ENCODE measurements around the gene PRRG1. TPM values are rescaled to one million over a fixed set of nuclear protein-coding genes. Genes with fewer than 3 reads are reported as not detected.
"Not testable (repeated sequence)": the region's sequence is repeated elsewhere in the genome, so short reads cannot be mapped to it uniquely, and the experiment has no call there.

Gene PRRG1
- total RNA-seq, 1 experiment from 2014 or later, result not detected

DNA sequence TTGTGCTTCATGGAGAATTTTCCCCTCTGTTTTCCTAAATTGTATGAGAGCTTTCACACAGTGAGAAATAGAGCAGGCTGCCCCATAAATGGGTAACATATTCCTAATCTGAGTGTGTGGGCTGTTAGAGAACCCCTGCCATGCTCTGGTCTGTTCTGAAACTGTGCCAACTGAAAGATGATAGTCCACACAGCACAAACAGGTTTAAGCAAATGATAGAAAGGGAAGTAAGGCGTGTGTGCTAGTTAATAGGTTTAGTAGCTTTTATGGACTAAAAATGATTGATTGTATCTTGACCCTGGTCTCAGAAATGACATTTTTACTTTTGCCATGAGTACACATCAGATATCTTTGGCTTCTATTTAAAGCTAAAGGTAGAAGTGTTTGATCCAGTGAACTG, 106.2 kb downstream of the PRRG1 start:
- DNase-seq, result no peak
- no peaks in the 10 kb centered on the region for H3K9me2 ChIP-seq (replicated peaks; ENCODE audit: insufficient read depth, low read length)
- H3K36me3 ChIP-seq (ENCODE audit: insufficient read depth, low read length), result no peaks in the 10 kb centered on the region
- H2AFZ ChIP-seq (ENCODE audit: low read length), result no peak overlapping the region
- H4K20me1 ChIP-seq (ENCODE audit: insufficient read depth, low read depth, low read length), result no peaks in the 10 kb centered on the region
- no peak overlapping the region for H3K4me3 ChIP-seq (ENCODE audit: low read length)
- no peaks in the 10 kb centered on the region for H3K4me1 ChIP-seq (ENCODE audit: low read length)
- no peak overlapping the region for H3K4me2 ChIP-seq (ENCODE audit: low read depth, low read length, poor library complexity, severe bottlenecking)
- H3K9ac ChIP-seq (ENCODE audit: low read length), result no peak overlapping the region
- no peaks in the 10 kb centered on the region for H3K27me3 ChIP-seq (ENCODE audit: low read length)
- H3K79me2 ChIP-seq (ENCODE audit: low read length), result no peaks in the 10 kb centered on the region
- H3K27ac ChIP-seq (ENCODE audit: low read length), result no peak overlapping the region
- no peaks in the 10 kb centered on the region for H3K9me3 ChIP-seq (ENCODE audit: low read length)

GRCh38 chrX:37460285-37460684, 111.1 kb downstream of the PRRG1 start:
- not testable (repeated sequence) for H4K20me1 ChIP-seq (ENCODE audit: insufficient read depth, low read depth, low read length); H3K4me3 ChIP-seq (ENCODE audit: low read length); H3K36me3 ChIP-seq (ENCODE audit: insufficient read depth, low read length); H3K27me3 ChIP-seq (ENCODE audit: low read length); H3K79me2 ChIP-seq (ENCODE audit: low read length); H3K9ac ChIP-seq (ENCODE audit: low read length); H3K4me2 ChIP-seq (ENCODE audit: low read depth, low read length, poor library complexity, severe bottlenecking); H3K27ac ChIP-seq (ENCODE audit: low read length); H3K9me3 ChIP-seq (ENCODE audit: low read length); DNase-seq; H2AFZ ChIP-seq (ENCODE audit: low read length); H3K4me1 ChIP-seq (ENCODE audit: low read length); H3K9me2 ChIP-seq (replicated peaks; ENCODE audit: insufficient read depth, low read length)

GRCh38 chrX:37462346-37462745, 113.2 kb downstream of the PRRG1 start:
- Histone ChIP-seq H3K27me3 (ENCODE audit: low read length) (no peaks in the 10 kb centered on the region), H3K79me2 (ENCODE audit: low read length) (no peaks in the 10 kb centered on the region), H3K9ac (ENCODE audit: low read length) (no peak overlapping the region), H4K20me1 (ENCODE audit: insufficient read depth, low read depth, low read length) (no peaks in the 10 kb centered on the region), H3K4me2 (ENCODE audit: low read depth, low read length, poor library complexity, severe bottlenecking) (no peak overlapping the region), H3K27ac (ENCODE audit: low read length) (no peak overlapping the region), H3K4me3 (ENCODE audit: low read length) (no peak overlapping the region), H2AFZ (ENCODE audit: low read length) (no peak overlapping the region), H3K9me2 (replicated peaks; ENCODE audit: insufficient read depth, low read length) (no peaks in the 10 kb centered on the region), H3K4me1 (ENCODE audit: low read length) (no peaks in the 10 kb centered on the region), H3K9me3 (ENCODE audit: low read length) (no peaks in the 10 kb centered on the region), H3K36me3 (ENCODE audit: insufficient read depth, low read length) (no peaks in the 10 kb centered on the region)
- no peak for DNase-seq

GRCh38 chrX:37468124-37468739, 119.1 kb downstream of the PRRG1 start:
- Histone ChIP-seq H3K27ac (ENCODE audit: low read length) (no peak overlapping the region), H4K20me1 (ENCODE audit: insufficient read depth, low read depth, low read length) (no peaks in the 10 kb centered on the region), H3K9me3 (ENCODE audit: low read length) (no peaks in the 10 kb centered on the region), H3K4me2 (ENCODE audit: low read depth, low read length, poor library complexity, severe bottlenecking) (no peak overlapping the region), H2AFZ (ENCODE audit: low read length) (no peak overlapping the region), H3K36me3 (ENCODE audit: insufficient read depth, low read length) (no peaks in the 10 kb centered on the region), H3K9ac (ENCODE audit: low read length) (no peak overlapping the region), H3K27me3 (ENCODE audit: low read length) (no peaks in the 10 kb centered on the region), H3K9me2 (replicated peaks; ENCODE audit: insufficient read depth, low read length) (no peaks in the 10 kb centered on the region), H3K79me2 (ENCODE audit: low read length) (no peaks in the 10 kb centered on the region), H3K4me3 (ENCODE audit: low read length) (no peak overlapping the region), H3K4me1 (ENCODE audit: low read length) (no peaks in the 10 kb centered on the region)
- no peak for DNase-seq

GRCh38 chrX:37470711-37471110, 121.5 kb downstream of the PRRG1 start:
- Histone ChIP-seq H3K4me3 (ENCODE audit: low read length) (no peak overlapping the region), H3K9me2 (replicated peaks; ENCODE audit: insufficient read depth, low read length) (no peaks in the 10 kb centered on the region), H3K27ac (ENCODE audit: low read length) (no peak overlapping the region), H3K9me3 (ENCODE audit: low read length) (no peaks in the 10 kb centered on the region), H3K36me3 (ENCODE audit: insufficient read depth, low read length) (no peaks in the 10 kb centered on the region), H3K4me2 (ENCODE audit: low read depth, low read length, poor library complexity, severe bottlenecking) (no peak overlapping the region), H3K9ac (ENCODE audit: low read length) (no peak overlapping the region), H3K79me2 (ENCODE audit: low read length) (no peaks in the 10 kb centered on the region), H3K4me1 (ENCODE audit: low read length) (no peaks in the 10 kb centered on the region), H3K27me3 (ENCODE audit: low read length) (no peaks in the 10 kb centered on the region), H2AFZ (ENCODE audit: low read length) (no peak overlapping the region), H4K20me1 (ENCODE audit: insufficient read depth, low read depth, low read length) (no peaks in the 10 kb centered on the region)
- DNase-seq, result no peak

GRCh38 chrX:37472836-37473235, 123.7 kb downstream of the PRRG1 start:
- H2AFZ ChIP-seq (ENCODE audit: low read length), result no peak overlapping the region
- no peak overlapping the region for H3K9ac ChIP-seq (ENCODE audit: low read length)
- H3K27ac ChIP-seq (ENCODE audit: low read length), result no peak overlapping the region
- H3K36me3 ChIP-seq (ENCODE audit: insufficient read depth, low read length), result no peaks in the 10 kb centered on the region
- DNase-seq, result no peak
- no peaks in the 10 kb centered on the region for H3K4me1 ChIP-seq (ENCODE audit: low read length)
- H4K20me1 ChIP-seq (ENCODE audit: insufficient read depth, low read depth, low read length), result no peaks in the 10 kb centered on the region
- no peak overlapping the region for H3K4me2 ChIP-seq (ENCODE audit: low read depth, low read length, poor library complexity, severe bottlenecking)
- H3K4me3 ChIP-seq (ENCODE audit: low read length), result no peak overlapping the region
- no peaks in the 10 kb centered on the region for H3K9me3 ChIP-seq (ENCODE audit: low read length)
- no peaks in the 10 kb centered on the region for H3K9me2 ChIP-seq (replicated peaks; ENCODE audit: insufficient read depth, low read length)
- no peaks in the 10 kb centered on the region for H3K27me3 ChIP-seq (ENCODE audit: low read length)
- H3K79me2 ChIP-seq (ENCODE audit: low read length), result no peaks in the 10 kb centered on the region

- H3K79me2 ChIP-seq (ENCODE audit: low read length), result no peaks in the 10 kb centered on the region
- H3K27ac ChIP-seq (ENCODE audit: low read length), result no peak overlapping the region
- H4K20me1 ChIP-seq (ENCODE audit: insufficient read depth, low read depth, low read length), result no peaks in the 10 kb centered on the region
- no peak overlapping the region for H3K9ac ChIP-seq (ENCODE audit: low read length)
- H2AFZ ChIP-seq (ENCODE audit: low read length), result no peak overlapping the region
- no peaks in the 10 kb centered on the region for H3K4me1 ChIP-seq (ENCODE audit: low read length)
- no peaks in the 10 kb centered on the region for H3K36me3 ChIP-seq (ENCODE audit: insufficient read depth, low read length)
- H3K9me3 ChIP-seq (ENCODE audit: low read length), result no peaks in the 10 kb centered on the region
- no peak for DNase-seq
- no peaks in the 10 kb centered on the region for H3K27me3 ChIP-seq (ENCODE audit: low read length)
- H3K4me3 ChIP-seq (ENCODE audit: low read length), result no peak overlapping the region
- H3K9me2 ChIP-seq (replicated peaks; ENCODE audit: insufficient read depth, low read length), result no peaks in the 10 kb centered on the region
- no peak overlapping the region for H3K4me2 ChIP-seq (ENCODE audit: low read depth, low read length, poor library complexity, severe bottlenecking)
Observed at GRCh38 chrX:37474478-37474877, 125.3 kb downstream of the PRRG1 start.

- Histone ChIP-seq H3K4me1 (ENCODE audit: low read length) (no peaks in the 10 kb centered on the region), H3K79me2 (ENCODE audit: low read length) (no peaks in the 10 kb centered on the region), H3K27me3 (ENCODE audit: low read length) (no peaks in the 10 kb centered on the region), H3K36me3 (ENCODE audit: insufficient read depth, low read length) (no peaks in the 10 kb centered on the region), H4K20me1 (ENCODE audit: insufficient read depth, low read depth, low read length) (no peaks in the 10 kb centered on the region), H3K9ac (ENCODE audit: low read length) (no peak overlapping the region), H3K27ac (ENCODE audit: low read length) (no peak overlapping the region), H3K4me2 (ENCODE audit: low read depth, low read length, poor library complexity, severe bottlenecking) (no peak overlapping the region), H2AFZ (ENCODE audit: low read length) (no peak overlapping the region), H3K9me2 (replicated peaks; ENCODE audit: insufficient read depth, low read length) (no peaks in the 10 kb centered on the region), H3K4me3 (ENCODE audit: low read length) (no peak overlapping the region), H3K9me3 (ENCODE audit: low read length) (no peaks in the 10 kb centered on the region)
- DNase-seq, result no peak
Observed at GRCh38 chrX:37476571-37477170, 127.5 kb downstream of the PRRG1 start.
